Esophagus squamous epithelium (tissue), 4 donors: Measurements from ENCODE around the gene PAF1.

Source experiments
- CTCF ChIP-seq, 6 experiments: fragments of 450-650 bp in 4 of 6; fragments of 200-600 bp in 2 of 6; sonication (generic) in 2 of 6; IDR thresholded peaks; one replicate each; pipeline ENCODE4 v1.5.1; 2016 to 2019; ENCODE audit warnings: antibody characterized with exemption in 6 of 6, mild to moderate bottlenecking in 4 of 6, moderate library complexity in 4 of 6
- POLR2A ChIP-seq, 4 donors: fragments of 450-650 bp; IDR thresholded peaks; one replicate each; pipeline ENCODE4 v1.6.1; 2017; ENCODE audit warnings: antibody characterized with exemption in 4 of 4, mild to moderate bottlenecking in 4 of 4, moderate library complexity in 3 of 4

- TF ChIP-seq CTCF (IDR thresholded peaks at IDR 0.05) (no peak), POLR2A (IDR thresholded peaks at IDR 0.05) (no peak)
Observed at GRCh38 chr19:39363901-39364457, 26.9 kb downstream of the PAF1 start.
